KMS-11 (cell line): ENCODE data around the gene LCTL.

Source experiments
- H2AFZ ChIP-seq: fragments of 200-600 bp; sonication (generic); 2 replicates; pipeline ENCODE4 v1.6.1; 2016; ENCODE audit warnings: antibody characterized with exemption, mixed run types, low read depth
- H3K27ac ChIP-seq: fragments of 200-600 bp; sonication (generic); 2 replicates; pipeline ENCODE4 v1.6.1; 2016; ENCODE audit warnings: mild to moderate bottlenecking, mixed run types
- H3K27me3 ChIP-seq: fragments of 200-600 bp; sonication (generic); 2 replicates; pipeline ENCODE4 v1.6.1; 2017; ENCODE audit warnings: mild to moderate bottlenecking, low read depth, mixed run types, moderate library complexity; ENCODE audit not compliant: insufficient read depth
- H3K36me3 ChIP-seq: fragments of 200-600 bp; sonication (generic); 2 replicates; pipeline ENCODE4 v1.6.1; 2017; ENCODE audit warnings: mild to moderate bottlenecking, mixed run types; ENCODE audit not compliant: insufficient read depth
- H3K4me1 ChIP-seq: fragments of 200-600 bp; sonication (generic); 2 replicates; pipeline ENCODE4 v1.6.1; 2016; ENCODE audit warnings: mild to moderate bottlenecking, low read depth, mixed run types; ENCODE audit not compliant: poor library complexity, severe bottlenecking
- H3K4me2 ChIP-seq: fragments of 200-600 bp; sonication (generic); 2 replicates; pipeline ENCODE4 v1.7.0; 2016; ENCODE audit warnings: mild to moderate bottlenecking, mixed run types
- H3K4me3 ChIP-seq: fragments of 200-600 bp; sonication (generic); IDR thresholded peaks from 2 replicates; pipeline ENCODE4 v1.6.1; 2017; ENCODE audit warnings: low read depth, low read length, mixed read lengths; ENCODE audit not compliant: insufficient read depth
- H3K79me2 ChIP-seq: fragments of 200-600 bp; sonication (generic); 2 replicates; pipeline ENCODE4 v1.6.1; 2016; ENCODE audit warnings: low read depth, mixed run types; ENCODE audit not compliant: insufficient read depth
- H3K9ac ChIP-seq: fragments of 200-600 bp; sonication (generic); 2 replicates; pipeline ENCODE4 v1.6.1; 2016; ENCODE audit warnings: mild to moderate bottlenecking, mixed run types
- H4K20me1 ChIP-seq: fragments of 200-600 bp; sonication (generic); 2 replicates; pipeline ENCODE4 v1.6.1; 2016; ENCODE audit warnings: mild to moderate bottlenecking, mixed run types; ENCODE audit not compliant: insufficient read depth
- TF ChIP-seq, protein P1 (sequence below): fragments of 200-600 bp; sonication (generic); conservative IDR thresholded peaks from 2 replicates; pipeline ENCODE4 v1.6.1; 2017; ENCODE audit warnings: low read depth, mild to moderate bottlenecking, antibody characterized with exemption, low read length, moderate library complexity, mixed read lengths

Gene LCTL

DNA sequence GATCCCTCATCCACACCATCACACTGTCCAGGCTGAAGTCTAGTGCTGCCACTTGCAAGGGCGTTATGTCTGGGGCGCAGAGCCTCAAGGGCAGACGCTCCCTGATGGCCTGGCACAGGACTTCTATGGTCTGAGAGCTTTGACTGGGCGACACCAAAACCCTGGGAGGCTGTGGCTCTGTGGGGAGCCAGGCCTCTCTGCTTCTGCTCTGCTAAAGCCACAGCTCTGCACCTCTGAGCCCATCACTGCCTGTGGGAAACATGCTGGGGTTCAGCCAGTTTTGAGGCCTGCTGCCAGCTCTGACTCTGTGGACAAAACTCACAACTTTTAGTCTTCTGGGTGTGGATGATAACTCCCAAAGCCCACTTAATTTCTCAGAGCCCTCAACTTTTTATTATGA lies 6.3 kb upstream of the LCTL start:
- Histone ChIP-seq H3K36me3 (no peaks in the 10 kb centered on the region), H3K4me2 (no peak overlapping the region), H3K27me3 (no peaks in the 10 kb centered on the region), H3K4me3 (no peak overlapping the region), H4K20me1 (no peaks in the 10 kb centered on the region), H3K4me1 (no peaks in the 10 kb centered on the region), H3K79me2 (no peaks in the 10 kb centered on the region), H2AFZ (no peak overlapping the region), H3K9ac (no peak overlapping the region), H3K27ac (no peak overlapping the region)
- TF ChIP-seq, protein P1, sequence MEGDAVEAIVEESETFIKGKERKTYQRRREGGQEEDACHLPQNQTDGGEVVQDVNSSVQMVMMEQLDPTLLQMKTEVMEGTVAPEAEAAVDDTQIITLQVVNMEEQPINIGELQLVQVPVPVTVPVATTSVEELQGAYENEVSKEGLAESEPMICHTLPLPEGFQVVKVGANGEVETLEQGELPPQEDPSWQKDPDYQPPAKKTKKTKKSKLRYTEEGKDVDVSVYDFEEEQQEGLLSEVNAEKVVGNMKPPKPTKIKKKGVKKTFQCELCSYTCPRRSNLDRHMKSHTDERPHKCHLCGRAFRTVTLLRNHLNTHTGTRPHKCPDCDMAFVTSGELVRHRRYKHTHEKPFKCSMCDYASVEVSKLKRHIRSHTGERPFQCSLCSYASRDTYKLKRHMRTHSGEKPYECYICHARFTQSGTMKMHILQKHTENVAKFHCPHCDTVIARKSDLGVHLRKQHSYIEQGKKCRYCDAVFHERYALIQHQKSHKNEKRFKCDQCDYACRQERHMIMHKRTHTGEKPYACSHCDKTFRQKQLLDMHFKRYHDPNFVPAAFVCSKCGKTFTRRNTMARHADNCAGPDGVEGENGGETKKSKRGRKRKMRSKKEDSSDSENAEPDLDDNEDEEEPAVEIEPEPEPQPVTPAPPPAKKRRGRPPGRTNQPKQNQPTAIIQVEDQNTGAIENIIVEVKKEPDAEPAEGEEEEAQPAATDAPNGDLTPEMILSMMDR = no peak

DNA sequence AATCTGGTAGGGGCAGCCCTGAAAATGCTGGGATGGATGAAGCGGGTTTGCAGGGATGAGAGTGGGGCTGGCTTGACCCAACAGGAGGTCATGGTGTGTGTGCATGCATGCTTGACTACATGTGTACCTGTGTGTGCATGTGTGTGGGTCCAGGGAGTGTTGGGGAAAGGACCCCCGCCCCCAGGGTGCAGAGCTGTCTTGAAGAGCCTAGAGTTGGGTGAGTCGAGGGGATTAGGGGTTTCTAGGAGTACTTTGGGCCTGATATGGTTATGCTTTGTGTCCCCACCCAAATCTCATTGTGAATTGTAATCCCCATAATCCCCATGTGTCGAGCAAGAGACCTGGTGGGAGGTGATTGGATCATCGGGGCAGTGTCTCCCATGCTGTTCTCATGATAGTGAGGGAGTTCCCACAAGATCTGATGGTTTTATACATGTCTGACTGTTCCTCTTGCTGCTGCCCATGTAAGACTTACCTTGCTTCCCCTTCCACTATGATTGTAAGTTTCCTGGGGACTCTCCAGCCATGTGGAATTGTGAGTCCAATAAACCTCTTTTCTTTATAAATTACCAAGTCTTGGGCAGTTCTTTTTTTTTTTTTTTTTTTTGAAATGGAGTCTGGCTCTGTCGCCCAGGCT lies 5.2 kb upstream of the LCTL start:
- Histone ChIP-seq H3K36me3 (no peaks in the 10 kb centered on the region), H3K4me2 (no peak overlapping the region), H3K79me2 (no peaks in the 10 kb centered on the region), H2AFZ (no peak overlapping the region), H4K20me1 (no peaks in the 10 kb centered on the region), H3K27me3 (no peaks in the 10 kb centered on the region), H3K27ac (no peak overlapping the region), H3K4me3 (no peak overlapping the region), H3K4me1 (peaks cover 10% of the 10 kb centered on the region), H3K9ac (no peak overlapping the region)
- TF ChIP-seq, protein P1 = no peak

DNA sequence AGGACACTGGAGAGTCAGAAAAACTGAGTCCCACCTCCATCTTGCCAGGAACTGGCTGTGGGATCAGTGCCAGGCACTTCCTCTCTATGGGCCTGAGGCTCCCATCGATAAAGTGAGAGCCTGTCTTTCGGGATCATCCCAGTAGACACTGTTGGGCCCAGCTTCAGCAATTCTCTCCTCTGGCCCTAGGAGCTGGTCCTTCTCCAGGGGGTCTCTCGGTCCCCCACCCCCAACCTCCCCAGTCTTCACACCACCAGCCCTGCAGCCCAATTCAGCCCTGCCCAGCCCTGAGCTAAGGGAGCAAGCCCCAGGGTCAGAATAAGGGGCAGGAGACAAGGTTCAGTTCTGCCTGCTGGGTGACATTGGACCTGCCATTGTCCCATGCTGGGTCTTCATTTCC lies 4.5 kb upstream of the LCTL start:
- Histone ChIP-seq H3K4me2 (no peak overlapping the region), H3K4me1 (peaks cover 16% of the 10 kb centered on the region), H3K4me3 (no peak overlapping the region)

DNA sequence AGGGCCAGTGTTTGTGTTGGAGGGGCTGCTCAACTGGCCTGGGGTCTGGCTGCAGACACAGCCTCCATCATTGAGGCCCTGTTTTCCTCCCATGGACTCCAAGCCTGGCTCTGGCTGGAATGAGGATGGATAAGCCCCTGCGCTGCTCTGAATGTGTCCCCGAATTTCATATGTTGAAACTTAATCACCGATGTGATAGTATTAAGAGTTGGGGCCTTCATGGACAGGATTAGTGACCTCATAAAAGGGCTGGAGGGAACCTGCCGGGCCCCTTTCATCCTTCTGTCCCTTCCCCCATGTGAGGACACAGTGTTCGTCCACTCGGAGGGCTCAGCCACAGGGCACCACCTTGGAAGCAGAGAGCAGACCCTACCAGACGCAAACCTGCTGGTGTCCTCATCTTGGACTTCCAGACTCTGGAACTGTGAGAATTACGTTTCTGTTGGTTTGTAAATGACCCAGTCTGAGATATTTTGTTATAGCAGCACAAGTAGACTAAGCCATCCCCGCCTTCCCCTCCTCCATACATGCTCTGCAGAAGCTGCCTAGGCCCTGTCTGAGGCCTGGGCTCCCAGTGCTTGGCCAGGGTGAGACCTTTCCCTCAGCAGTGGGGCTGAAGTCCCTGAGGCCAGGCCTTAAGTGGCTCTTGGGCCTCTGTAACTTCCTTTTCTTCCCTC lies 3.8 kb upstream of the LCTL start:
- Histone ChIP-seq H4K20me1 (no peaks in the 10 kb centered on the region), H3K27me3 (no peaks in the 10 kb centered on the region), H3K4me1 (peaks cover 16% of the 10 kb centered on the region), H3K4me3 (no peak overlapping the region), H3K27ac (no peak overlapping the region), H3K36me3 (no peaks in the 10 kb centered on the region), H3K79me2 (no peaks in the 10 kb centered on the region), H2AFZ (no peak overlapping the region), H3K9ac (no peak overlapping the region), H3K4me2 (no peak overlapping the region)
- TF ChIP-seq, protein P1 = no peak

More for the DNA sequence above, 4.5 kb upstream of the LCTL start:
- Histone ChIP-seq H4K20me1 (no peaks in the 10 kb centered on the region), H3K27me3 (no peaks in the 10 kb centered on the region), H2AFZ (no peak overlapping the region), H3K27ac (no peak overlapping the region), H3K79me2 (no peaks in the 10 kb centered on the region), H3K36me3 (no peaks in the 10 kb centered on the region), H3K9ac (no peak overlapping the region)
- TF ChIP-seq, protein P1 = no peak
